GM19438 (cell line): Measurements from ENCODE around the gene PMS2.
"Not testable (repeated sequence)": the region's sequence is repeated elsewhere in the genome, so short reads cannot be mapped to it uniquely, and the experiment has no call there.

Experiments
- ATAC-seq: cut with Tn5 transposase; IDR thresholded peaks from one replicate; pipeline ENCODE4 v1.9.1; 2021; ENCODE audit warnings: low read depth; ENCODE audit not compliant: unreplicated experiment

PMS2 gene

DNA sequence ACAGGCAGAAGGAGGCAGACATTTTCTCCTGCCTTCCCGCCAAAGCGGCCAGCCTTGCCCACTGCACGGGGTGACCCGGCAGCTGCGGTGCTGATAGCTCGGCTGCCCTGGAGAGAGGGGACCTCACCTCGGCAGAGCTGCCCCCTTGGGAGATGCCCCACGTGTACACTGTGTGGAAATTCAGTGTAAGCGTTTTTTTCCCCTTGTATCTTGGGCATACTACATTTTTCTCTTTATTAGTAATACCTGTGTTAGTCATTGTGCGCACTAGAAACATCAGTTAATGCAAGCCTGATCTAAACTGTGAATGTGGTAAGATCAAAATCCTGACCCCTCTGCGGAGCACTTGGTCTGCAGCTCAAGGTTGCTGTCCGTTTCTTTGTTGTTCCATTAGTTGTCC, 84.2 kb downstream of the PMS2 start:
- ATAC-seq, result not testable (repeated sequence)

DNA sequence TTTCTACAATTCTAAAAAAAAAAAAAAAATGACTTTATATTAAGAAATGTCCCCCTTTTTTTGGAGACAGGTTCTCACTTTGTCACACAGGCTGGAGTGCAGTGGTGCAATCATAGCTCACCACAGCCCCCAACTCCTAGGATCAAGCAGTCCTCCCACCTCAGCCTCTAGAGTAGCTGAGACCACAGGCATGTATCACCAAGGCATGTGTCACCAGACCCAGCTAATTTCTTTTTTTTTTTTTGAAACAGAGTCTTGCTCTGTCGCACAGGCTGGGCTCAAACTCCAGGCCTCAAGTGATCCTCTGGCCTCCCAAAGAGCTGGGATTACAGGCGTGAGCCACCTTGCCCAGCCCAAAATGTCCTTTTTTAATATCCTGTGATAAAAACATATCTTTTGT, 84.7 kb downstream of the PMS2 start:
- ATAC-seq, result not testable (repeated sequence)
